ENCODE measurements around the gene GALNT7. TPM values are rescaled to one million over a fixed set of nuclear protein-coding genes. Genes with fewer than 3 reads are reported as not detected.

Gene GALNT7
- total RNA-seq, 1 experiment from 2014 or later, result 13.8 TPM

GRCh38 chr4:173135241-173135847 is 33.3 kb upstream of the GALNT7 start:
- ChIA-PET CTCF (no interaction called here), POLR2A (ENCODE audit: unreplicated experiment) (no interaction called here)
- Histone ChIP-seq H3K4me3 (ENCODE audit: low read length) (no peak overlapping the region), H3K27ac (ENCODE audit: low read length) (no peak overlapping the region), H2AFZ (ENCODE audit: low read length) (no peak overlapping the region), H3F3A (ENCODE audit: low read length, unreplicated experiment) (no peaks in the 10 kb centered on the region), H3K4me2 (ENCODE audit: low read length) (no peak overlapping the region), H3K9me2 (replicated peaks; ENCODE audit: low read length) (no peaks in the 10 kb centered on the region), H3K4me1 (ENCODE audit: insufficient read depth, low read length) (no peaks in the 10 kb centered on the region), H4K20me1 (ENCODE audit: low read length) (no peaks in the 10 kb centered on the region), H3K9ac (ENCODE audit: low read length) (no peak overlapping the region), H3K27me3 (ENCODE audit: low read length) (no peaks in the 10 kb centered on the region), H3K9me3 (ENCODE audit: low read length) (no peaks in the 10 kb centered on the region), H3K36me3 (ENCODE audit: low read depth, low read length) (no peaks in the 10 kb centered on the region), H3K79me2 (ENCODE audit: low read length) (no peaks in the 10 kb centered on the region)
- BruUV-seq (replicated peaks), result no TSS peak
- no peak for DNase-seq
- no peak for ATAC-seq
- TF ChIP-seq EZH2 (IDR thresholded peaks at IDR 0.05; ENCODE audit: low read length, unreplicated experiment), result no peak
- no peak for TF ChIP-seq CTCF (conservative IDR thresholded peaks at IDR 0.05; ENCODE audit: low read depth, low read length)
- TF ChIP-seq EZH2phosphoT487 (IDR thresholded peaks at IDR 0.05; ENCODE audit: borderline replicate concordance, low read length), result no peak
- intact Hi-C loops (cut with micrococcal nuclease), result no loop called here

GRCh38 chr4:173138624-173139023 is 30.0 kb upstream of the GALNT7 start:
- H3F3A ChIP-seq (ENCODE audit: low read length, unreplicated experiment), result no peaks in the 10 kb centered on the region
- no peaks in the 10 kb centered on the region for H3K36me3 ChIP-seq (ENCODE audit: low read depth, low read length)
- ChIA-PET POLR2A (ENCODE audit: unreplicated experiment) (no interaction called here), CTCF (no interaction called here)
- ATAC-seq, result no peak
- H3K27ac ChIP-seq (ENCODE audit: low read length), result no peak overlapping the region
- no peaks in the 10 kb centered on the region for H4K20me1 ChIP-seq (ENCODE audit: low read length)
- DNase-seq, result no peak
- no TSS peak for BruUV-seq (replicated peaks)
- H3K4me1 ChIP-seq (ENCODE audit: insufficient read depth, low read length), result no peaks in the 10 kb centered on the region
- no peaks in the 10 kb centered on the region for H3K9me3 ChIP-seq (ENCODE audit: low read length)
- intact Hi-C loops (cut with micrococcal nuclease), result no loop called here
- H3K79me2 ChIP-seq (ENCODE audit: low read length), result no peaks in the 10 kb centered on the region
- H3K9ac ChIP-seq (ENCODE audit: low read length), result no peak overlapping the region
- H3K4me2 ChIP-seq (ENCODE audit: low read length), result no peak overlapping the region
- no peaks in the 10 kb centered on the region for H3K9me2 ChIP-seq (replicated peaks; ENCODE audit: low read length)
- no peaks in the 10 kb centered on the region for H3K27me3 ChIP-seq (ENCODE audit: low read length)
- no peak overlapping the region for H3K4me3 ChIP-seq (ENCODE audit: low read length)
- no peak overlapping the region for H2AFZ ChIP-seq (ENCODE audit: low read length)
- TF ChIP-seq EZH2 (IDR thresholded peaks at IDR 0.05; ENCODE audit: low read length, unreplicated experiment) (no peak), CTCF (conservative IDR thresholded peaks at IDR 0.05; ENCODE audit: low read depth, low read length) (no peak), EZH2phosphoT487 (IDR thresholded peaks at IDR 0.05; ENCODE audit: borderline replicate concordance, low read length) (no peak)

- no peak for DNase-seq
Observed at GRCh38 chr4:173139561-173139960, 29.1 kb upstream of the GALNT7 start.

More at GRCh38 chr4:173139561-173139960, 29.1 kb upstream of the GALNT7 start:
- TF ChIP-seq EZH2phosphoT487 (IDR thresholded peaks at IDR 0.05; ENCODE audit: borderline replicate concordance, low read length) (no peak), CTCF (conservative IDR thresholded peaks at IDR 0.05; ENCODE audit: low read depth, low read length) (no peak), EZH2 (IDR thresholded peaks at IDR 0.05; ENCODE audit: low read length, unreplicated experiment) (no peak)
- H3K27ac ChIP-seq (ENCODE audit: low read length), result no peak overlapping the region
- no peak overlapping the region for H3K4me3 ChIP-seq (ENCODE audit: low read length)
- no peaks in the 10 kb centered on the region for H3K27me3 ChIP-seq (ENCODE audit: low read length)
- ATAC-seq, result no peak
- H3K9me2 ChIP-seq (replicated peaks; ENCODE audit: low read length), result no peaks in the 10 kb centered on the region
- no TSS peak for BruUV-seq (replicated peaks)
- H3K36me3 ChIP-seq (ENCODE audit: low read depth, low read length), result no peaks in the 10 kb centered on the region
- H3K79me2 ChIP-seq (ENCODE audit: low read length), result no peaks in the 10 kb centered on the region
- intact Hi-C loops (cut with micrococcal nuclease), result no loop called here
- POLR2A ChIA-PET (ENCODE audit: unreplicated experiment), result no interaction called here
- CTCF ChIA-PET, result no interaction called here
- H3K4me1 ChIP-seq (ENCODE audit: insufficient read depth, low read length), result no peaks in the 10 kb centered on the region
- H3K9ac ChIP-seq (ENCODE audit: low read length), result no peak overlapping the region
- H3K9me3 ChIP-seq (ENCODE audit: low read length), result no peaks in the 10 kb centered on the region
- no peak overlapping the region for H3K4me2 ChIP-seq (ENCODE audit: low read length)
- no peak overlapping the region for H2AFZ ChIP-seq (ENCODE audit: low read length)
- H3F3A ChIP-seq (ENCODE audit: low read length, unreplicated experiment), result no peaks in the 10 kb centered on the region
- H4K20me1 ChIP-seq (ENCODE audit: low read length), result no peaks in the 10 kb centered on the region

Data from PC-3 (cell line).